Measurements from ENCODE around the gene ILDR2.

GRCh38 chr1:166974647-166975345, 544 bp downstream of the ILDR2 start:
- no peak for TF ChIP-seq CTCF (IDR thresholded peaks at IDR 0.05)
- no peak for TF ChIP-seq POLR2AphosphoS5 (IDR thresholded peaks at IDR 0.05)
- TF ChIP-seq POLR2A (IDR thresholded peaks at IDR 0.05) = no peak
- TF ChIP-seq EP300 (IDR thresholded peaks at IDR 0.05) = no peak
